ENCODE results near the gene PRICKLE2.

The PRICKLE2 gene

DNA sequence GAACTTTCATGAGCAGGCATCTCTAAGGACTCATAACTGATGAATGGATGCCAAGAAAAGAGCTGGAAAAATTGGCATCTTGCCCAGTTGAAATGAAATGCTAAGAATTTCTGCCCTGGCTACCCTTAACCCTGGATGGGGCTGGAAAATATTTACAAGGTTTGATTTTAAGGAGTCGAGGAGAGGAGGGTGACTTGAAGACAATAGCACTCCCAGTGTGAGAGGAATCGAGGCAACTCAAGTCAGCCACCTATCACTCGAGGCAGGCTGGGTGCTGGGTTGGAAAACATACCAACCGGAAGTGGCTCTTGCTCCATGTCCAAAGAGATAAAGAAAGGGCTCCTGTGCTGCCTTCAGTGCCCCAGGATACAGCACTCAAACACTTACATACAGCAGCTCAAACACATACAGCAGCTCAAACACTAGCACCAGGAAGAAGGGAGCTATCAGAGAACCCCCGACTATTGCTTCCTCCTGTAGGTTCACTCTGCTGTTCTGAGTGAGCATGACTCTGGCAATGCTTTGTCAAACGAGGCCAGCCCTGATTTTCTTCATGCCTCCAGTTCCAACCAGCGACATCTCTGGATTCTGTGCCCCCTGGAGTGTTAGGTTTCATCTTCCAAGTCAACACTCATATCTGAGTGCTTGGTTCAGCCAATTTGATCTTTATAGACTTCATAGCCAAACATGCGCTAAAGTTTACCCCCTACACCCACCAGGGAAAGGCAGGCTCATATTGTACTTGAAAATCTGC lies 4.9 kb downstream of the PRICKLE2 start:
- TF ChIP-seq, protein P1, sequence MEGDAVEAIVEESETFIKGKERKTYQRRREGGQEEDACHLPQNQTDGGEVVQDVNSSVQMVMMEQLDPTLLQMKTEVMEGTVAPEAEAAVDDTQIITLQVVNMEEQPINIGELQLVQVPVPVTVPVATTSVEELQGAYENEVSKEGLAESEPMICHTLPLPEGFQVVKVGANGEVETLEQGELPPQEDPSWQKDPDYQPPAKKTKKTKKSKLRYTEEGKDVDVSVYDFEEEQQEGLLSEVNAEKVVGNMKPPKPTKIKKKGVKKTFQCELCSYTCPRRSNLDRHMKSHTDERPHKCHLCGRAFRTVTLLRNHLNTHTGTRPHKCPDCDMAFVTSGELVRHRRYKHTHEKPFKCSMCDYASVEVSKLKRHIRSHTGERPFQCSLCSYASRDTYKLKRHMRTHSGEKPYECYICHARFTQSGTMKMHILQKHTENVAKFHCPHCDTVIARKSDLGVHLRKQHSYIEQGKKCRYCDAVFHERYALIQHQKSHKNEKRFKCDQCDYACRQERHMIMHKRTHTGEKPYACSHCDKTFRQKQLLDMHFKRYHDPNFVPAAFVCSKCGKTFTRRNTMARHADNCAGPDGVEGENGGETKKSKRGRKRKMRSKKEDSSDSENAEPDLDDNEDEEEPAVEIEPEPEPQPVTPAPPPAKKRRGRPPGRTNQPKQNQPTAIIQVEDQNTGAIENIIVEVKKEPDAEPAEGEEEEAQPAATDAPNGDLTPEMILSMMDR (IDR thresholded peaks at IDR 0.05; ENCODE audit: borderline replicate concordance, insufficient read depth, low read depth, low read length) = no peak
- H3K4me3 ChIP-seq (ENCODE audit: low read depth, low read length) = no peak overlapping the region

DNA sequence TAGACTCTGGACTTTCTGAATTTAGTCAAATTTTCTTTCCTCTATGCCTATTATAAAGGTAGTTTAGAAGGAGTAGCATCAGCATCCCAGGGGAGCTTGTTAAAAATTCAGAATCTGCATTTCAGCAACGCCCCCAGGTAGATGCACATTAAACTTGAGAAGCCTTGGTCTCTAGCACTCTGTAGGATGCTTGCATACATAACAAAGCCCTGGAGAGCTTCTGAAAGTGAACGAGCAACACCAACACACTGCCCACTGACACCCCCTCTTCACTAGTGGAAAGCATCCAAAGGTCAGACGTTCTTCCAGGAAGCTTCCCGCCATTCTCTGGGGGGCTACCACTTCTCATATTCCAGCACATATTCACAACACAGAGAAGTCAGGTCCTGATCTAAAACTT lies 6.5 kb downstream of the PRICKLE2 start:
- TF ChIP-seq, protein P1 (IDR thresholded peaks at IDR 0.05; ENCODE audit: borderline replicate concordance, insufficient read depth, low read depth, low read length) = no peak
- H3K4me3 ChIP-seq (ENCODE audit: low read depth, low read length) = no peak overlapping the region

DNA sequence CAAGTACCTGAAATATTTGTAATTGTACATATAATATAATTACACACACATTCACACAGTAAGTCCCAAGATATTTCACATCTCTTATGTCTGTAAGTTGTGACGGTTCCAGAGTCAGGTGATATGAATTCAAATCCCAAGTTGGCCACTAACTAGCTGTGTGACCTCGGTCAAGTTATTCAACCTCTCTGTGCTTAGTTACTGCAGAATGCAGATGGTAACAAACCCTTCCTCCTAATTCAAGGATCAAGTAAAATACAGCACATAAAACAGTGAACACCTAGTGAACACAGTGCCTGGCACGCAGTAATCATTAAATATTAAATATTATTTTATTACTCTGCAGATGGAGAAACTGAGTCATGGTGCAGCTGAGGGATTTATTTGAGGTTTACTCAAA lies 6.9 kb downstream of the PRICKLE2 start:
- TF ChIP-seq, protein P1 (IDR thresholded peaks at IDR 0.05; ENCODE audit: borderline replicate concordance, insufficient read depth, low read depth, low read length) = no peak
- no peak overlapping the region for H3K4me3 ChIP-seq (ENCODE audit: low read depth, low read length)

DNA sequence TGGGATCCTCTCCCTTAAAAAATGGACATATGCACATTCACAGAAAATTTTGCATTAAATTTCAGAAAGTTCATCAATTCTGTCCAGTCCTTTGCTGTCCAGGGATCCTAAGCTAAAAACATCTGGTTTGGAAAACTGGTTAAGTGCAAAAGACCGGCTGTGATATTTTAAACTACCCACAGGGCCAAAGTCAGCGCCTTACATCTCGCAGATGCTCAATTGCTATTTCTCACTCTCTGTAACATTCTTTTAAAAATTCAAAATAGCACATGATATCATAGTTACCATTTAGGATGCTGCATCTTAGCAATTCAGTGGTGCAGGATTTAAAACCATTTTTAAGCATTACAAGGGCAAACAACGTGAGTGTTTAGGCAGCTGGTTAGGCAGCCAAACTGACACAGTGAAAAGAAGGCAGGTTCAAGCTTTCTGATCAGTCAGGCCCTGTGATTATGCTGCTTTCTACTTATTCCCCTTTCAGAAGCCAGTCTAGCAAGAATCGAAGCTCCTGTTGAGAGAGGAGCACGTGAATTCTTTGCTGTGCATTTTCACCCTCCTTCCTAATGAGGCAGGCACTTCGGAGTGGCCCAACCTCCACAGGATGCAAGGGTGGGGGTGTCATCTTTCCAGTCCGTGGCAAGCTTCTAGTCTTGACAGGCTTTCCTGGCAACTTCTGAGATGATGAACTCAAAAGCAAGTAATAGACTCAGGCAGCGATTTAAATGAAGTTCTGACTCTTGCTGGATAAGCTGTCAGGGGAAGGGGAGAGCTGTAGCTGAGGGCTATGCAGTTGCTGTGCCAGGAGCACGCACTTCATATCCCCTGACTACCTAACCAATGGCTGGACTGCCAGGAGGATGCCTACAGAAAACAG lies 8.8 kb downstream of the PRICKLE2 start:
- H3K4me3 ChIP-seq (ENCODE audit: low read depth, low read length) = no peak overlapping the region
- TF ChIP-seq, protein P1 (IDR thresholded peaks at IDR 0.05; ENCODE audit: borderline replicate concordance, insufficient read depth, low read depth, low read length) = no peak

DNA sequence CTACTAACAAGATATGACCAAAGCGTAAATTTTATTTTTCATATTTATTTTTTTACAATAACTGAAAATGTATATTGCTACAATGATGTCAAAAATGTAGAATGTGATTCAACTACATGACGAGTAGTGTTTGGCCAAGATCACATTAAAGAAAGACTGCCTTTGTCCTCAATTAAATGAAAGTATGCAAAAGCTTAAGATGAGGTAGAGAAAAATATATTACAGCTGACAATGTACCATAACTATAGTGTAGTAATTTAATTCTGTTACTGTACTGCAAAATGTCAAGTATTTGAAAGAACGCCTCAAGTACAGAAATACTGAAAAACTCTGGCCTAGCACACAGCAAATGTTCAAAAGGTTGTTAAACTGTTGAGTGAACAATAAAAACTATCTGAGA lies 9.7 kb downstream of the PRICKLE2 start:
- no peak overlapping the region for H3K4me3 ChIP-seq (ENCODE audit: low read depth, low read length)
- TF ChIP-seq, protein P1 (IDR thresholded peaks at IDR 0.05; ENCODE audit: borderline replicate concordance, insufficient read depth, low read depth, low read length) = no peak

DNA sequence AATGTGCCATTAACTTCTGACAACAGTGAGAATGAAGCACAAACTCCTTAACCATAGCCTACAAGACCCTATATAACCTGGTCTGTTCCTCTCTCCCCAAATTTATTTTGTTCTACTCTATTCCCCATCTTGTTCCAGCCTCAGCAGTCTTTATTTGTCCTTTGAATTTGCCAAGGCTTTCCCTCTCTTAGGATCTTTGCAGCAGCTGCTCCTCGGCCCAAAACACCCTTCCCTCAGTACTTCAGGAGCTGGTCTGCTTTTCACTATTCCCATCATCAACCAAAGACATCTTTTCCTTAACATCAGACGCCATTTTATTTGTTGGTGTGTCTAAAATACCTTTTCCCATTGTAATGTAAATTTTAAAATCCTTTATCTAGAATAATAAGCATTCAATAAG lies 10.2 kb downstream of the PRICKLE2 start:
- H3K4me3 ChIP-seq (ENCODE audit: low read depth, low read length) = no peak overlapping the region
- TF ChIP-seq, protein P1 (IDR thresholded peaks at IDR 0.05; ENCODE audit: borderline replicate concordance, insufficient read depth, low read depth, low read length) = no peak
